SK-N-SH treated with all-trans-retinoic acid at 6 μM for 48 hours (cell line): ENCODE data around the gene RREB1.

Experiments used
- ATAC-seq: fragments of 200-7000 bp; cut with Tn5 transposase; 3 replicates; pipeline ENCODE4 v1.9.1; 2020; ENCODE audit warnings: mild to moderate bottlenecking, moderate library complexity
- ARNTL ChIP-seq: fragments of 450-650 bp; formaldehyde crosslinking; IDR thresholded peaks from 2 replicates; pipeline ENCODE4 v1.5.0; 2020; ENCODE audit warnings: low read depth, mild to moderate bottlenecking, moderate library complexity, borderline replicate concordance
- CSDC2 ChIP-seq: fragments of 250-450 bp; sonication (Bioruptor Pico); IDR thresholded peaks from 2 replicates; pipeline ENCODE4 v1.5.0; 2020; ENCODE audit warnings: mild to moderate bottlenecking, moderate library complexity
- ESRRG ChIP-seq: fragments of 250-450 bp; sonication (Bioruptor Pico); IDR thresholded peaks from 2 replicates; pipeline ENCODE4 v1.6.1; 2021; ENCODE audit warnings: mild to moderate bottlenecking
- GLIS3 ChIP-seq: fragments of 250-450 bp; sonication (Bioruptor Pico); IDR thresholded peaks from 2 replicates; pipeline ENCODE4 v1.5.0; 2020; ENCODE audit warnings: mild to moderate bottlenecking, moderate library complexity
- ISL1 ChIP-seq: fragments of 250-450 bp; sonication (Bioruptor Pico); IDR thresholded peaks from 2 replicates; pipeline ENCODE4 v2.1.2; 2022; ENCODE audit warnings: mild to moderate bottlenecking, moderate library complexity
- OSR1 ChIP-seq: fragments of 250-450 bp; sonication (Bioruptor Pico); IDR thresholded peaks from 2 replicates; pipeline ENCODE4 v1.8.0; 2022; ENCODE audit warnings: moderate library complexity, mild to moderate bottlenecking, inconsistent platforms
- RARB ChIP-seq: fragments of 250-450 bp; sonication (Bioruptor Pico); IDR thresholded peaks from 2 replicates; pipeline ENCODE4 v1.8.0; 2021; ENCODE audit warnings: mild to moderate bottlenecking, moderate library complexity
- SNAI2 ChIP-seq: fragments of 250-450 bp; sonication (Bioruptor Pico); IDR thresholded peaks from 2 replicates; pipeline ENCODE4 v1.5.0; 2020; ENCODE audit warnings: mild to moderate bottlenecking, moderate library complexity
- TOX ChIP-seq: fragments of 250-450 bp; sonication (Bioruptor Pico); IDR thresholded peaks from 2 replicates; pipeline ENCODE4 v1.8.0; 2021; ENCODE audit warnings: mild to moderate bottlenecking, moderate library complexity, borderline replicate concordance
- ZFP30 ChIP-seq: fragments of 450-650 bp; formaldehyde crosslinking; IDR thresholded peaks from 2 replicates; pipeline ENCODE4 v1.5.0; 2022; ENCODE audit warnings: mild to moderate bottlenecking, moderate library complexity
- ZNF565 ChIP-seq: fragments of 450-650 bp; formaldehyde crosslinking; conservative IDR thresholded peaks from 2 replicates; pipeline ENCODE4 v1.5.0; 2020; ENCODE audit warnings: low read depth, mild to moderate bottlenecking, moderate library complexity
- ZNF70 ChIP-seq: fragments of 450-650 bp; formaldehyde crosslinking; IDR thresholded peaks from 2 replicates; pipeline ENCODE4 v1.5.0; 2020; ENCODE audit warnings: mild to moderate bottlenecking, moderate library complexity
- ZNF8 ChIP-seq: fragments of 450-650 bp; formaldehyde crosslinking; IDR thresholded peaks from 2 replicates; pipeline ENCODE4 v1.5.0; 2020; ENCODE audit warnings: mild to moderate bottlenecking, moderate library complexity
- TF ChIP-seq, protein P1 (sequence below): fragments of 250-450 bp; sonication (Bioruptor Pico); IDR thresholded peaks from 2 replicates; pipeline ENCODE4 v1.5.0; 2020; ENCODE audit warnings: mild to moderate bottlenecking, moderate library complexity
- TF ChIP-seq, protein P2 (sequence below): fragments of 250-450 bp; sonication (Bioruptor Pico); IDR thresholded peaks from 2 replicates; pipeline ENCODE4 v1.5.1; 2021; ENCODE audit warnings: mild to moderate bottlenecking, moderate library complexity
- TF ChIP-seq, protein P3 (sequence below): fragments of 250-450 bp; sonication (Bioruptor Pico); IDR thresholded peaks from 2 replicates; pipeline ENCODE4 v1.5.1; 2020; ENCODE audit warnings: low read depth, mild to moderate bottlenecking, moderate library complexity
- TF ChIP-seq, protein P4 (sequence below): fragments of 250-450 bp; sonication (Bioruptor Pico); IDR thresholded peaks from 2 replicates; pipeline ENCODE4 v1.8.0; 2021; ENCODE audit warnings: low read depth, mild to moderate bottlenecking, moderate library complexity, borderline replicate concordance

RREB1 gene

DNA sequence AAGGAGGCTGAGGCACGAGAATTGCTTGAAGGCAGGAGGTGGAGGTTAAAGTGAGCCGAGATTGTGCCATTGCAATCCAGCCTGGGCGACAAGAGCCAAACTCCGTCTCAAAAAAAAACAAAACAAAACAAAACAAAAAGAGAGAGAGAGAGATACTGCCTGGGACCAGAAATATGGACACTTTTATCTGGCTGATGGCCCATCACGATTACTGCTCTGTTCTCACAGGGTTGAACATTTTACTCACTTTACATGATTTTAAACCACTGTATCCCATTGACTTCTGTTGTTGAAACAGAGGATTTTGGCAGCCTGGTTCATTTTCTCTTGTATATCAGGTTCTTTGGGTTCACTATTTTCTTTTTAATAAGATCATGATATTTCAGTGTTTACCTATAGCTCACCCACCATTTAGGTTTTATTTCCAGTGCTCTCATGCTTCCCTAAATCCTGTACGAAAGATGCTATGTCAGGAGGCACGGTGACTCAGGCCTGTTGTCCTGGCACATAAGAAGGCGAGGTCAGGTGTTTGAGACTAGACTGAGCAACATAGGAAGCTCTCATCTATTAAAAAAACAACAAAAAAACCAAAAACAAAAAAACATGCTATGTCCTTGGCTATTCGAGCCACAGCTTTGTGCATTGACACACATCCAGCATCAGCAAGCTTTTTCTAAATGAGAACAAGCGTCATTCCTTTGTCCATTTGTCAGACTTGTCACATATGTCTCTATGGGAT is 34.5 kb upstream of the RREB1 start (continued):
- TF ChIP-seq, protein P1, sequence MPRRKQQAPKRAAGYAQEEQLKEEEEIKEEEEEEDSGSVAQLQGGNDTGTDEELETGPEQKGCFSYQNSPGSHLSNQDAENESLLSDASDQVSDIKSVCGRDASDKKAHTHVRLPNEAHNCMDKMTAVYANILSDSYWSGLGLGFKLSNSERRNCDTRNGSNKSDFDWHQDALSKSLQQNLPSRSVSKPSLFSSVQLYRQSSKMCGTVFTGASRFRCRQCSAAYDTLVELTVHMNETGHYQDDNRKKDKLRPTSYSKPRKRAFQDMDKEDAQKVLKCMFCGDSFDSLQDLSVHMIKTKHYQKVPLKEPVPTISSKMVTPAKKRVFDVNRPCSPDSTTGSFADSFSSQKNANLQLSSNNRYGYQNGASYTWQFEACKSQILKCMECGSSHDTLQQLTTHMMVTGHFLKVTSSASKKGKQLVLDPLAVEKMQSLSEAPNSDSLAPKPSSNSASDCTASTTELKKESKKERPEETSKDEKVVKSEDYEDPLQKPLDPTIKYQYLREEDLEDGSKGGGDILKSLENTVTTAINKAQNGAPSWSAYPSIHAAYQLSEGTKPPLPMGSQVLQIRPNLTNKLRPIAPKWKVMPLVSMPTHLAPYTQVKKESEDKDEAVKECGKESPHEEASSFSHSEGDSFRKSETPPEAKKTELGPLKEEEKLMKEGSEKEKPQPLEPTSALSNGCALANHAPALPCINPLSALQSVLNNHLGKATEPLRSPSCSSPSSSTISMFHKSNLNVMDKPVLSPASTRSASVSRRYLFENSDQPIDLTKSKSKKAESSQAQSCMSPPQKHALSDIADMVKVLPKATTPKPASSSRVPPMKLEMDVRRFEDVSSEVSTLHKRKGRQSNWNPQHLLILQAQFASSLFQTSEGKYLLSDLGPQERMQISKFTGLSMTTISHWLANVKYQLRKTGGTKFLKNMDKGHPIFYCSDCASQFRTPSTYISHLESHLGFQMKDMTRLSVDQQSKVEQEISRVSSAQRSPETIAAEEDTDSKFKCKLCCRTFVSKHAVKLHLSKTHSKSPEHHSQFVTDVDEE: no peak
- TF ChIP-seq TOX (CRISPR knock-in tag) (no peak), ZNF565 (CRISPR knock-in tag) (no peak), RARB (CRISPR knock-in tag) (no peak), ISL1 (CRISPR knock-in tag) (no peak), SNAI2 (CRISPR knock-in tag) (no peak), ARNTL (CRISPR knock-in tag) (no peak)

DNA sequence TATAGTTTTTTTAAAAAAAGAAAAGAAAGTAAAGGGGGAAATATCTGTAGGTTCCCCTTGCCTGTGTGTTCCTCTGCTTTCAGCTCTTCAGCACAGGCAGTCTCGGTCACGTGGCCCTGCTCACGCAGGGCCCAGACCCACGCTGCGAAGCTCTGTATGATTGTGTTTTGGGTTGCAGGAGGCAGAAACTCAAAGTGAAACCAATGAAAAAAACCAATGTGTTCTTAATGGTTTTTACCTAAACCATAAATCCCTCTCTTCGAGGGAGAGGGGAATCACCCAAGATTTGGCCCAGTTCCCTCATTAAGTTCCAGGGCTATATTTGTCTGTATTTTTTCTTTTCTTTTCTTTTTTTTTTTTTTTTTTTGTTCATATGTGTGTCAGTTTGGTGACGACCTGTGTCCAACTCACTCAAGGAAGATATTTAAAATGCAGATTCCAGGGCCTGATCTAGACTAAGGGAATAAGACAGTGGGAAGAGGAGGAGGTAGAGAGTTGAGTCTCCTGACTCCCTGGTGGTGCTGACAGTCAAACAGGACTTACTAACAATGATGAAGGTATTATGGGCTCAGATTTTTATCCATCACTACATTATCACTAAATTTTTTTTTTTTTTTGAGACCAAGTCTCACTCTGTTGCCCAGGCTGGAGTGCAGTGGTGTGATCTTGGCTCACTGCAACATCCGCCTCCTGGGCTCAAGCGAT is 33.8 kb upstream of the RREB1 start:
- ATAC-seq: no peak
- TF ChIP-seq ZNF70 (CRISPR knock-in tag) (no peak), TOX (CRISPR knock-in tag) (no peak), ARNTL (CRISPR knock-in tag) (no peak), ESRRG (CRISPR knock-in tag) (no peak), ZNF8 (CRISPR knock-in tag) (no peak), ZFP30 (CRISPR knock-in tag) (no peak), SNAI2 (CRISPR knock-in tag) (no peak), RARB (CRISPR knock-in tag) (no peak), OSR1 (no peak), GLIS3 (CRISPR knock-in tag) (no peak)
- TF ChIP-seq, protein P2, sequence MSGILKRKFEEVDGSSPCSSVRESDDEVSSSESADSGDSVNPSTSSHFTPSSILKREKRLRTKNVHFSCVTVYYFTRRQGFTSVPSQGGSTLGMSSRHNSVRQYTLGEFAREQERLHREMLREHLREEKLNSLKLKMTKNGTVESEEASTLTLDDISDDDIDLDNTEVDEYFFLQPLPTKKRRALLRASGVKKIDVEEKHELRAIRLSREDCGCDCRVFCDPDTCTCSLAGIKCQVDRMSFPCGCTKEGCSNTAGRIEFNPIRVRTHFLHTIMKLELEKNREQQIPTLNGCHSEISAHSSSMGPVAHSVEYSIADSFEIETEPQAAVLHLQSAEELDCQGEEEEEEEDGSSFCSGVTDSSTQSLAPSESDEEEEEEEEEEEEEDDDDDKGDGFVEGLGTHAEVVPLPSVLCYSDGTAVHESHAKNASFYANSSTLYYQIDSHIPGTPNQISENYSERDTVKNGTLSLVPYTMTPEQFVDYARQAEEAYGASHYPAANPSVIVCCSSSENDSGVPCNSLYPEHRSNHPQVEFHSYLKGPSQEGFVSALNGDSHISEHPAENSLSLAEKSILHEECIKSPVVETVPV (CRISPR knock-in tag): no peak
- TF ChIP-seq, protein P3, sequence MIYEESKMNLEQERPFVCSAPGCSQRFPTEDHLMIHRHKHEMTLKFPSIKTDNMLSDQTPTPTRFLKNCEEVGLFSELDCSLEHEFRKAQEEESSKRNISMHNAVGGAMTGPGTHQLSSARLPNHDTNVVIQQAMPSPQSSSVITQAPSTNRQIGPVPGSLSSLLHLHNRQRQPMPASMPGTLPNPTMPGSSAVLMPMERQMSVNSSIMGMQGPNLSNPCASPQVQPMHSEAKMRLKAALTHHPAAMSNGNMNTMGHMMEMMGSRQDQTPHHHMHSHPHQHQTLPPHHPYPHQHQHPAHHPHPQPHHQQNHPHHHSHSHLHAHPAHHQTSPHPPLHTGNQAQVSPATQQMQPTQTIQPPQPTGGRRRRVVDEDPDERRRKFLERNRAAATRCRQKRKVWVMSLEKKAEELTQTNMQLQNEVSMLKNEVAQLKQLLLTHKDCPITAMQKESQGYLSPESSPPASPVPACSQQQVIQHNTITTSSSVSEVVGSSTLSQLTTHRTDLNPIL (CRISPR knock-in tag): no peak
- TF ChIP-seq, protein P4, sequence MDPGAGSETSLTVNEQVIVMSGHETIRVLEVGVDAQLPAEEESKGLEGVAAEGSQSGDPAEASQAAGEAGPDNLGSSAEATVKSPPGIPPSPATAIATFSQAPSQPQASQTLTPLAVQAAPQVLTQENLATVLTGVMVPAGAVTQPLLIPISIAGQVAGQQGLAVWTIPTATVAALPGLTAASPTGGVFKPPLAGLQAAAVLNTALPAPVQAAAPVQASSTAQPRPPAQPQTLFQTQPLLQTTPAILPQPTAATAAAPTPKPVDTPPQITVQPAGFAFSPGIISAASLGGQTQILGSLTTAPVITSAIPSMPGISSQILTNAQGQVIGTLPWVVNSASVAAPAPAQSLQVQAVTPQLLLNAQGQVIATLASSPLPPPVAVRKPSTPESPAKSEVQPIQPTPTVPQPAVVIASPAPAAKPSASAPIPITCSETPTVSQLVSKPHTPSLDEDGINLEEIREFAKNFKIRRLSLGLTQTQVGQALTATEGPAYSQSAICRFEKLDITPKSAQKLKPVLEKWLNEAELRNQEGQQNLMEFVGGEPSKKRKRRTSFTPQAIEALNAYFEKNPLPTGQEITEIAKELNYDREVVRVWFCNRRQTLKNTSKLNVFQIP (CRISPR knock-in tag): no peak
- TF ChIP-seq, protein P1: no peak

DNA sequence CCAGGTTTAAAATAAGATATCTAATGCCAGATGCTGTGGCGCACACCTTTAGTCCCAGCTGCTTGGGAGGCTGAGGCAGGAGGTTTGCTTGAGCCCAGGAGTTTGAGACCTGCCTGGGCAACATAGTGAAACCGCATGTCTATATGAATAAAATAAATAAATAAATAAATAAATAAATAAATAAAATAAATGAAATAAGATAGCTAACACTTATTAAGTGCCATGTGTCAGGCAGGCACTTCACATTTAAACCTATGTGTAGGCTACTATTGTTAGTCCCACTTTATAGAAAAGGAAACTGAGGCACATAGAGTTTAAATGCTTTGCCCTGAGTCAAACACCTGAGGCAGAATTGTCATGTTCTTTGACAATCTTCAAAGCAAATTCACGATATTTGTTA is 32.9 kb upstream of the RREB1 start:
- no peak for ATAC-seq
- TF ChIP-seq, protein P4 (CRISPR knock-in tag): no peak
- TF ChIP-seq CSDC2: no peak
